ENCODE results near the gene ZBTB42.

The ZBTB42 gene

GRCh38 chr14:104784218-104784568, 16.7 kb upstream of the ZBTB42 start:
- no peak for DNase-seq

GRCh38 chr14:104784846-104785707, 15.8 kb upstream of the ZBTB42 start:
- DNase-seq, result no peak

GRCh38 chr14:104785708-104786080, 15.2 kb upstream of the ZBTB42 start:
- DNase-seq, result no peak

GRCh38 chr14:104786091-104786586, 14.8 kb upstream of the ZBTB42 start:
- no peak for DNase-seq

- no peak for DNase-seq
These were observed 13.9 kb upstream of the ZBTB42 start for GRCh38 chr14:104786726-104787675.

GRCh38 chr14:104787736-104788135, 13.2 kb upstream of the ZBTB42 start:
- no peak for DNase-seq

- no peak for DNase-seq
These were observed 12.6 kb upstream of the ZBTB42 start for GRCh38 chr14:104788161-104788818.

- no peak for DNase-seq
These were observed 11.8 kb upstream of the ZBTB42 start for GRCh38 chr14:104788873-104789663.

GRCh38 chr14:104789752-104790743, 10.9 kb upstream of the ZBTB42 start:
- DNase-seq, result no peak

- no peak for DNase-seq
These were observed 9.5 kb upstream of the ZBTB42 start for GRCh38 chr14:104791425-104791824.

- DNase-seq, result no peak
These were observed 8.6 kb upstream of the ZBTB42 start for GRCh38 chr14:104792101-104792884.

- DNase-seq, result no peak
These were observed 7.8 kb upstream of the ZBTB42 start for GRCh38 chr14:104792945-104793702.

- no peak for DNase-seq
These were observed 7.3 kb upstream of the ZBTB42 start for GRCh38 chr14:104793703-104793959.

- DNase-seq, result no peak
These were observed 6.8 kb upstream of the ZBTB42 start for GRCh38 chr14:104794099-104794498.

GRCh38 chr14:104794631-104794992, 6.3 kb upstream of the ZBTB42 start:
- DNase-seq, result no peak

GRCh38 chr14:104794993-104795780, 5.7 kb upstream of the ZBTB42 start, which contains the start of gene AKT1:
TSS of gene AKT1 (minus strand) at chr14:104795748. CDS start at chr14:104792643, 3,105 bp downstream.
- DNase-seq, result no peak

- peak; percentile 55 for DNase-seq
These were observed 4.9 kb upstream of the ZBTB42 start for GRCh38 chr14:104795781-104796686.

- DNase-seq, result no peak
These were observed 4.2 kb upstream of the ZBTB42 start for GRCh38 chr14:104796687-104797081.
